Glomerular endothelial cell (primary cell): ENCODE data around the gene GLIS2. TPM values are rescaled to one million over a fixed set of nuclear protein-coding genes. Genes with fewer than 3 reads are reported as not detected.

Experiments used
- DNase-seq: peaks from one replicate; pipeline ENCODE4 v3.0.0-alpha.2; 2011; ENCODE audit warnings: low read depth, low spot score; ENCODE audit errors: extremely low read depth
- total RNA-seq: library from RNA; depleted of rRNA; stranded (reverse); fragments of >200 nt; gene quantifications from 2 replicates; pipeline ENCODE4 v1.2.3, GENCODE V29; 2015

Gene GLIS2
- total RNA-seq, 1 donor from 2014 or later = 5.9 TPM

- no peak for DNase-seq
Observed at GRCh38 chr16:4350365-4350786, 34.5 kb downstream of the GLIS2 start.

- peak; percentile 42 for DNase-seq
Observed at GRCh38 chr16:4350787-4351659, 35.2 kb downstream of the GLIS2 start, which contains the start of gene PAM16. Gene PAM16 (minus strand): TSS chr16:4351321. CDS start chr16:4351234, 87 bp downstream.

DNA sequence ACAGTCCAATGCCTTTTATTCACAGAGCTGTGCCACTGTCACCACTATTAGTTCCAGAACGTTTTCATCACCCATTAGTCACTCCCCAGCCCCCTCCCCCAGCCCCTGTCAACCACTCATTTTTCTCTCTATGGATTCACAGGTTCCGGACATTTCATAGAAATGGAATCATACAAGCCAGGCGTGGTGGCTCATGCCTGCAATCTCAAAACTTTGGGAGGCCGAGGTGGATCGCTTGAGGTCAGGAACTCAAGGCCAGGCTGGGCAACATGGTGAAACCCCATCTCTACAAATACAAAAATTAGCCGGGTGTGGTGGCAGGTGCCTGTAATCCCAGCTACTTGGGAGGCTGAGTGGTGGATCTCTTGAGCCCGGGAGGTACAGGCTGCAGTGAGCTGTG, 36.0 kb downstream of the GLIS2 start:
- DNase-seq = no peak

GRCh38 chr16:4352843-4353242, 37.0 kb downstream of the GLIS2 start:
- no peak for DNase-seq

GRCh38 chr16:4353675-4354074, 37.8 kb downstream of the GLIS2 start:
- DNase-seq = no peak

DNA sequence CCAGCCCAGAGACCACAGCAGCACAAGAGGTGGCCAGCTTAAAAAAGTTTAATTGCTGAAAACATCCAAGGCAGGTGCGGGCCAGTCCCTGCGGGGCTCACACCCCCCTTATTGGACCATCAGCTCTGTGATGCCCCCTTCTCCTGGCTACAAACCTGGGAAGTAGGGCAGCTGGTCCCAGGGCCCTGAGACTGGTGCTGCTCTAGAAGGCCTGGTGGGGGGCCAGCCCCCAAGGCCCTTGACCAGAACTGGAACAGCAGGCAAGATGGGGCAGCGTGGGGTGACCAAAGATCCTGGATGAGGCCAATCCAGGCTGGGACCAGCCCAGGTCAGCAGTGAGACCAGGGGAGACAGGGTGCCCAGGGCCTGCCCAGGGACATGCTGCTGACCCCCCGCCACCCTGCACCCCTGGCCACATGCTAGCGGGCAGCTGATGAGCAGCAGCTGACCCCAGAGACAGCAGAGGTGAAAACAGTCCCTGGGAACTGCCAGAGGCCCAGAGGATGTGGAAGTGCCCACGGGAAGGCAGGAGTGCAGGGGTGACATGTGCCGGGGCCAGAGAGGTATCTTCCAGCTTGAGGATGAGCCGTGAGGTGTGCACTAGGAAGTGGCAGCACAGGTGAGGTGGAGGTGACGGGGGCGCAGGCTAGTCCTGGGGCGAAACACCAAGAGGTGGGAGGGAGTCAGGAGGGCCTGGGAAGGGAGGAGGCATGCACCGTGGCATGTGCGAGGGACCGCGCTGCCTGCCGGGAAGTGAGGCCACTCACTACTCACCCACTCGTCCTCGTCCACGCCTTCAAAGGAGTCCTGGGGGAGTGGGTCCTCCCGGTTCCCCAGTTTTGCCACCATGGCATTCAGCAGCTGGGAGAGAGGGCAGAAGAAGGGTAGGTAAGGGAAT, 38.9 kb downstream of the GLIS2 start:
- no peak for DNase-seq

DNA sequence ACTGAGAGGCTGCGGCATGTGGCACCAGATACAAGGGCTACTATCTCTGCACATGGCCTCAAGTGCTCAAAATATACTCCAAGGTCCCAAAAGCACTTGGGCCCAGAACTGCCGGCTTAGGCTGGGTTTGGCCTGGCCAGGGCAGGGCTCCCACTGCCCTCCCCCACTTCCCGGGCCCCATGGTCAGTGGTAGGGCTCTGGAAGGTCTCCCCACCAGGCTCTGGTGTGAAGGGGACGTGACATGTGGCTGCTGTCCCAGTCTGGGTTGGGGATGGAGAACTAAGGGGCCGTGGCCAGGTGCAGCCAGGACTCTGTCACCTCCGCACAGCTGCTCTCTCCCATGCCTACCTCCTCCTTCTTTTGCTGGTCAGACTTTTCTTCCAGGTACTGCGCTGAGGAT, 41.0 kb downstream of the GLIS2 start:
- DNase-seq = no peak

GRCh38 chr16:4358236-4358635, 42.4 kb downstream of the GLIS2 start:
- no peak for DNase-seq

GRCh38 chr16:4358831-4359561, 43.1 kb downstream of the GLIS2 start:
- DNase-seq = no peak

DNA sequence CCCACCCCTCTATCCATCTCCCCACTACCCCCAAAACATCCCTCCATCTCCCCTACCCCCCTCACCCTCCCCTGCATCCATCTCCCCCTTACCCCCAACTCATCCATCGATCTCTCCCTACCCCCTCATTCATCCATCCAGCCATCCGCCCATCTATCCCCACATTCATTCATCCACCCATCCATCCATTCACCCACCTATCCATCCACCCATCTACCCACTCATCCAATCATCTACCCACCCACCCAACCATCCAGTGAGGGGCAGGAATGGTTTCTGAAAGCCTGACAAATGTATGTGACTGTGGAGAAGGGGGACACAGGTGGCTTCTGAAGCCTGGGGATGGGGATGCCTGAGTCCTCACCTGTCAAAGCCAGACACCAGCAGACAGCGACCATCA, 44.0 kb downstream of the GLIS2 start:
- no peak for DNase-seq

GRCh38 chr16:4360538-4361021, 44.7 kb downstream of the GLIS2 start:
- no peak for DNase-seq

GRCh38 chr16:4361033-4361943, 45.4 kb downstream of the GLIS2 start:
- no peak for DNase-seq

DNA sequence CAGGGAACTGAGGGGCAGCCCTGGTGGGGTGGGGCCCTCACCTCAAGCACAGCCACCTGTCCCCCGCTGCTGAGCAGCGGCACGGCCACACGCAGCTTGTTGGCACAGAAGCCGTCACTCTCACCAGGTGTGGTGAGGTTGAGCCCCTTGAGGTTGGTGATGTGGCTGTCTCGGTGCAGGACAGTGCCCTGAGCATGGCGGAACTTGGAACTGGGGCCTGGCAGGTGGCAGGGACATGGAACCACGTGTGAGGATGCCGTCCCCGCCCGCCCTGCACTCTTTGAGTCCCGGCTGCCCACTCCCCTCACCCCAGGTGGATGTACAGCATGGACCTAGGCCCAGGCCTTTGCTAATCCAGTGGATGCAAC, 46.1 kb downstream of the GLIS2 start:
- DNase-seq = no peak

- no peak for DNase-seq
Observed at GRCh38 chr16:4362476-4363135, 46.7 kb downstream of the GLIS2 start.

GRCh38 chr16:4364196-4365013, 48.5 kb downstream of the GLIS2 start:
- DNase-seq = no peak

- DNase-seq = no peak
Observed at GRCh38 chr16:4365014-4365406, 49.1 kb downstream of the GLIS2 start.

- DNase-seq = no peak
Observed at GRCh38 chr16:4365615-4366014, 49.7 kb downstream of the GLIS2 start.

GRCh38 chr16:4366016-4366415, 50.1 kb downstream of the GLIS2 start:
- DNase-seq = no peak
